Thyroid gland (tissue), 4 donors: ENCODE measurements around the gene WDR74.

Source experiments
- POLR2A ChIP-seq, 2 donors: fragments of 450-650 bp; IDR thresholded peaks; one replicate each; pipeline ENCODE4 v1.6.1; 2017; ENCODE audit warnings: antibody characterized with exemption in 2 of 2, mild to moderate bottlenecking in 2 of 2, moderate library complexity in 1 of 2
- TF ChIP-seq, protein P1 (sequence below), 6 experiments: fragments of 200-600 bp in 3 of 6; fragments of 450-650 bp in 3 of 6; sonication (generic) in 3 of 6; IDR thresholded peaks; one replicate each; pipeline ENCODE4 v1.5.1; 2016 to 2019; ENCODE audit warnings: antibody characterized with exemption in 6 of 6, mild to moderate bottlenecking in 2 of 6, inconsistent platforms in 1 of 6, moderate library complexity in 1 of 6

DNA sequence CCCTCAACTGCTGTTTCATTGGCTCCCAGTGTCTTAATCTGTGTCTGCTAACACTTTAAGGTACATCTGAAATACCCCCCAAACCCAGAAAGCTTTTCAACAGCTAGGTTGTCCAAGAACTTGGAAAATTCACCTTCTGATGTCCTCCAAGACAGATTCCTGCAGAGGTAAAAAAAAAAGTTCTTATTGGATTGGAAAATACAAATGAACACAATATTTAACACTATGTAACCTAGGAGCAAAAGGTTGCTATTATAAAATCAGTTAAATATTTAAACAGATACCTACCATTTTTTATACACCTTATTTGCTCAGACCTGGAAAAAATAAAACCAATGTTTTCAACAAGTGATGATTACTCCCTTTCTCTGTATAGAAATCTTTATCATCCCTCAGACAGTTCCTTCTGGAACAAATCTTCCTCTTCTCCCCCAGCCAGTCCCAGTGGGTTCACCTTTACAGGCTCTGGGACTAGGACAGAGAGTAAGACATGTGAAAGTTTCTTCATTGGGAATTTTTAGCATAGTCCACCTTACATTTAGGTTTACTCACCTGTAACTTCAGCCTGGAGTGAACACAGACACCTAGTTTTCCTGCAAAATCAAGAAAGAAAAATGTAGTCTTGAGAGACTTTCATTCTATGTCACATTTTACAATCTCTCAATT lies 13.3 kb upstream of the WDR74 start:
- TF ChIP-seq POLR2A (IDR thresholded peaks at IDR 0.05): no peak
- TF ChIP-seq, protein P1, sequence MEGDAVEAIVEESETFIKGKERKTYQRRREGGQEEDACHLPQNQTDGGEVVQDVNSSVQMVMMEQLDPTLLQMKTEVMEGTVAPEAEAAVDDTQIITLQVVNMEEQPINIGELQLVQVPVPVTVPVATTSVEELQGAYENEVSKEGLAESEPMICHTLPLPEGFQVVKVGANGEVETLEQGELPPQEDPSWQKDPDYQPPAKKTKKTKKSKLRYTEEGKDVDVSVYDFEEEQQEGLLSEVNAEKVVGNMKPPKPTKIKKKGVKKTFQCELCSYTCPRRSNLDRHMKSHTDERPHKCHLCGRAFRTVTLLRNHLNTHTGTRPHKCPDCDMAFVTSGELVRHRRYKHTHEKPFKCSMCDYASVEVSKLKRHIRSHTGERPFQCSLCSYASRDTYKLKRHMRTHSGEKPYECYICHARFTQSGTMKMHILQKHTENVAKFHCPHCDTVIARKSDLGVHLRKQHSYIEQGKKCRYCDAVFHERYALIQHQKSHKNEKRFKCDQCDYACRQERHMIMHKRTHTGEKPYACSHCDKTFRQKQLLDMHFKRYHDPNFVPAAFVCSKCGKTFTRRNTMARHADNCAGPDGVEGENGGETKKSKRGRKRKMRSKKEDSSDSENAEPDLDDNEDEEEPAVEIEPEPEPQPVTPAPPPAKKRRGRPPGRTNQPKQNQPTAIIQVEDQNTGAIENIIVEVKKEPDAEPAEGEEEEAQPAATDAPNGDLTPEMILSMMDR (IDR thresholded peaks at IDR 0.05): no peak
